Hepatocyte (in vitro differentiated cells): Measurements from ENCODE around the gene SLC7A10.

Experiments
- CTCF ChIP-seq: fragments of 200-600 bp; sonication (generic); IDR thresholded peaks from 2 replicates; pipeline ENCODE4 v1.5.1; 2016; ENCODE audit warnings: antibody characterized with exemption, mild to moderate bottlenecking; ENCODE audit not compliant: poor library complexity
- EZH2 ChIP-seq: fragments of 200-600 bp; sonication (generic); IDR thresholded peaks from 2 replicates; pipeline ENCODE4 v1.6.1; 2016; ENCODE audit warnings: antibody characterized with exemption, mild to moderate bottlenecking, borderline replicate concordance

GRCh38 chr19:33273065-33273736 lies 47.6 kb upstream of the SLC7A10 start:
- TF ChIP-seq CTCF (no peak), EZH2 (no peak)
